ENCODE measurements around the gene GNAT3.

The GNAT3 gene

GRCh38 chr7:80428161-80429054, 83.5 kb downstream of the GNAT3 start:
- Histone ChIP-seq H3K9ac (ENCODE audit: low read length) (no peak overlapping the region), H3K4me1 (ENCODE audit: control insufficient read depth, insufficient read depth, low read length) (no peaks in the 10 kb centered on the region), H3K27me3 (ENCODE audit: control insufficient read depth, insufficient read depth, low read length) (no peaks in the 10 kb centered on the region), H3K36me3 (ENCODE audit: control insufficient read depth, insufficient read depth, low read length) (no peaks in the 10 kb centered on the region), H3K4me3 (ENCODE audit: low read length) (no peak overlapping the region), H3K27ac (ENCODE audit: low read depth, low read length) (no peak overlapping the region)

GRCh38 chr7:80427218-80427617, 84.6 kb downstream of the GNAT3 start:
- Histone ChIP-seq H3K9ac (ENCODE audit: low read length) (no peak overlapping the region), H3K4me1 (ENCODE audit: control insufficient read depth, insufficient read depth, low read length) (no peaks in the 10 kb centered on the region), H3K36me3 (ENCODE audit: control insufficient read depth, insufficient read depth, low read length) (no peaks in the 10 kb centered on the region), H3K27ac (ENCODE audit: low read depth, low read length) (no peak overlapping the region), H3K4me3 (ENCODE audit: low read length) (no peak overlapping the region), H3K27me3 (ENCODE audit: control insufficient read depth, insufficient read depth, low read length) (no peaks in the 10 kb centered on the region)

GRCh38 chr7:80420876-80421275, 91.0 kb downstream of the GNAT3 start:
- Histone ChIP-seq H3K36me3 (ENCODE audit: control insufficient read depth, insufficient read depth, low read length) (no peaks in the 10 kb centered on the region), H3K4me3 (ENCODE audit: low read length) (no peak overlapping the region), H3K27me3 (ENCODE audit: control insufficient read depth, insufficient read depth, low read length) (no peaks in the 10 kb centered on the region), H3K9ac (ENCODE audit: low read length) (no peak overlapping the region), H3K4me1 (ENCODE audit: control insufficient read depth, insufficient read depth, low read length) (no peaks in the 10 kb centered on the region), H3K27ac (ENCODE audit: low read depth, low read length) (no peak overlapping the region)

- Histone ChIP-seq H3K27ac (ENCODE audit: low read depth, low read length) (no peak overlapping the region), H3K27me3 (ENCODE audit: control insufficient read depth, insufficient read depth, low read length) (no peaks in the 10 kb centered on the region), H3K36me3 (ENCODE audit: control insufficient read depth, insufficient read depth, low read length) (no peaks in the 10 kb centered on the region), H3K9ac (ENCODE audit: low read length) (no peak overlapping the region), H3K4me3 (ENCODE audit: low read length) (no peak overlapping the region), H3K4me1 (ENCODE audit: control insufficient read depth, insufficient read depth, low read length) (no peaks in the 10 kb centered on the region)
These were observed 94.6 kb downstream of the GNAT3 start for GRCh38 chr7:80417211-80417793.

- H3K27ac ChIP-seq (ENCODE audit: low read depth, low read length), result no peak overlapping the region
- H3K4me3 ChIP-seq (ENCODE audit: low read length), result no peak overlapping the region
- no peaks in the 10 kb centered on the region for H3K27me3 ChIP-seq (ENCODE audit: control insufficient read depth, insufficient read depth, low read length)
- H3K9ac ChIP-seq (ENCODE audit: low read length), result no peak overlapping the region
- H3K36me3 ChIP-seq (ENCODE audit: control insufficient read depth, insufficient read depth, low read length), result no peaks in the 10 kb centered on the region
- H3K4me1 ChIP-seq (ENCODE audit: control insufficient read depth, insufficient read depth, low read length), result no peaks in the 10 kb centered on the region
These were observed 96.3 kb downstream of the GNAT3 start for GRCh38 chr7:80415522-80415921.

- no peak overlapping the region for H3K4me3 ChIP-seq (ENCODE audit: low read length)
- no peaks in the 10 kb centered on the region for H3K36me3 ChIP-seq (ENCODE audit: control insufficient read depth, insufficient read depth, low read length)
- no peaks in the 10 kb centered on the region for H3K4me1 ChIP-seq (ENCODE audit: control insufficient read depth, insufficient read depth, low read length)
- H3K27me3 ChIP-seq (ENCODE audit: control insufficient read depth, insufficient read depth, low read length), result no peaks in the 10 kb centered on the region
- no peak overlapping the region for H3K27ac ChIP-seq (ENCODE audit: low read depth, low read length)
- H3K9ac ChIP-seq (ENCODE audit: low read length), result no peak overlapping the region
These were observed 96.8 kb downstream of the GNAT3 start for GRCh38 chr7:80415114-80415513.

- H3K36me3 ChIP-seq (ENCODE audit: control insufficient read depth, insufficient read depth, low read length), result no peaks in the 10 kb centered on the region
- no peak overlapping the region for H3K4me3 ChIP-seq (ENCODE audit: low read length)
- H3K27ac ChIP-seq (ENCODE audit: low read depth, low read length), result no peak overlapping the region
- H3K4me1 ChIP-seq (ENCODE audit: control insufficient read depth, insufficient read depth, low read length), result no peaks in the 10 kb centered on the region
- H3K9ac ChIP-seq (ENCODE audit: low read length), result no peak overlapping the region
- H3K27me3 ChIP-seq (ENCODE audit: control insufficient read depth, insufficient read depth, low read length), result no peaks in the 10 kb centered on the region
These were observed 97.5 kb downstream of the GNAT3 start for GRCh38 chr7:80414331-80414730.

GRCh38 chr7:80413383-80413945, 98.4 kb downstream of the GNAT3 start:
- Histone ChIP-seq H3K27me3 (ENCODE audit: control insufficient read depth, insufficient read depth, low read length) (no peaks in the 10 kb centered on the region), H3K9ac (ENCODE audit: low read length) (no peak overlapping the region), H3K4me3 (ENCODE audit: low read length) (no peak overlapping the region), H3K36me3 (ENCODE audit: control insufficient read depth, insufficient read depth, low read length) (no peaks in the 10 kb centered on the region), H3K27ac (ENCODE audit: low read depth, low read length) (no peak overlapping the region), H3K4me1 (ENCODE audit: control insufficient read depth, insufficient read depth, low read length) (no peaks in the 10 kb centered on the region)

- H3K4me1 ChIP-seq (ENCODE audit: control insufficient read depth, insufficient read depth, low read length), result no peaks in the 10 kb centered on the region
- no peaks in the 10 kb centered on the region for H3K27me3 ChIP-seq (ENCODE audit: control insufficient read depth, insufficient read depth, low read length)
- H3K27ac ChIP-seq (ENCODE audit: low read depth, low read length), result no peak overlapping the region
These were observed 99.0 kb downstream of the GNAT3 start for GRCh38 chr7:80412842-80413241.

GRCh38 chr7:80411621-80412020, 100.2 kb downstream of the GNAT3 start:
- no peaks in the 10 kb centered on the region for H3K36me3 ChIP-seq (ENCODE audit: control insufficient read depth, insufficient read depth, low read length)
- H3K4me1 ChIP-seq (ENCODE audit: control insufficient read depth, insufficient read depth, low read length), result no peaks in the 10 kb centered on the region
- no peak overlapping the region for H3K27ac ChIP-seq (ENCODE audit: low read depth, low read length)
- no peaks in the 10 kb centered on the region for H3K27me3 ChIP-seq (ENCODE audit: control insufficient read depth, insufficient read depth, low read length)
- no peak overlapping the region for H3K4me3 ChIP-seq (ENCODE audit: low read length)
- no peak overlapping the region for H3K9ac ChIP-seq (ENCODE audit: low read length)

More at GRCh38 chr7:80412842-80413241, 99.0 kb downstream of the GNAT3 start:
- H3K4me3 ChIP-seq (ENCODE audit: low read length), result no peak overlapping the region
- H3K36me3 ChIP-seq (ENCODE audit: control insufficient read depth, insufficient read depth, low read length), result no peaks in the 10 kb centered on the region
- no peak overlapping the region for H3K9ac ChIP-seq (ENCODE audit: low read length)

- Histone ChIP-seq H3K4me1 (ENCODE audit: control insufficient read depth, insufficient read depth, low read length) (no peaks in the 10 kb centered on the region), H3K27ac (ENCODE audit: low read depth, low read length) (no peak overlapping the region), H3K36me3 (ENCODE audit: control insufficient read depth, insufficient read depth, low read length) (no peaks in the 10 kb centered on the region), H3K9ac (ENCODE audit: low read length) (no peak overlapping the region), H3K27me3 (ENCODE audit: control insufficient read depth, insufficient read depth, low read length) (no peaks in the 10 kb centered on the region), H3K4me3 (ENCODE audit: low read length) (no peak overlapping the region)
These were observed 101.8 kb downstream of the GNAT3 start for GRCh38 chr7:80410081-80410480.

All from rectal smooth muscle tissue (tissue), 1 donor.